HG02798 (cell line): ENCODE data around the gene ZG16.
"Not testable (repeated sequence)": the region's sequence is repeated elsewhere in the genome, so short reads cannot be mapped to it uniquely, and the experiment has no call there.

Experiments used
- ATAC-seq: cut with Tn5 transposase; IDR thresholded peaks from one replicate; pipeline ENCODE4 v1.9.1; 2021; ENCODE audit warnings: mild to moderate bottlenecking; ENCODE audit not compliant: unreplicated experiment, poor library complexity

ZG16 gene, protein sequence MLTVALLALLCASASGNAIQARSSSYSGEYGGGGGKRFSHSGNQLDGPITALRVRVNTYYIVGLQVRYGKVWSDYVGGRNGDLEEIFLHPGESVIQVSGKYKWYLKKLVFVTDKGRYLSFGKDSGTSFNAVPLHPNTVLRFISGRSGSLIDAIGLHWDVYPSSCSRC

DNA sequence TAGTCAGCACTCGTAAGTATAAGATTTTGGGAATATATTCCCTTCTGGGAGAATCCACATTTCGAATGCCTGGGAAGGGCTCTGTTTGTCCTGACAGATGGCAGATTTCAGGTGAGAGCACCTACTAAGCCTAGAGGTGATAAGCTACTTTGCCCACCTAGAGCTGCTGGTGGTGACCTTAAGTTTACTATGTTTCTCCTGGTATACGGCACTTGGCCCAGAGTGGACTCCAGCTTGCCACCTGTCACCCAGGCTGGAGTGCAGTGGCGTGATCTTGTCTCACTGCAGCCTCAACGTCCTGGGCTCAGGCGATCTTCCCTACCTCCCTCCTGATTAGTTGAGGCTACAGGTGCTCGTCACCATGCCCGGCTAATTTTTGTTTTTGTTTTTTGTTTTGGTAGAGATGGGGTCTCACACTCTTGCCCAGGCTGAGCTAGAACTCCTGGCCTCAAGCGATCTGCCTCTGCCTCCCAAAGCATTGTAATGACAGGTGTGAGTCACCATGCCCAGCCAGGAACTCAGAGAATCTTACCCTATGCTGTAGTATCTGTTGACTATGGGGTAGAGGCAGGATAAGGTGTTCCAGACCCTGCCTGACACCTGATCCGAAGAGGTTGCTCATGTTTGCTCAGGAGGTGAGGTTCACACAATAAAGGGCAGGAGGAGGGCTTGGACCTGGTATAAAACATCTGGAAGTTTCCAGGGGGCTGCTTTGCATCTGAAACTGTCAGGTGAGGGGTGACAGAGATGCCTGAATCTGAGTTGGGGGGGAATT, at the start of gene ZG16:
Gene ZG16 (plus strand): TSS at position 681 of the 775 bp plus-strand sequence. CDS start 1,011 bp downstream, outside the sequence.
- no peak for ATAC-seq

DNA sequence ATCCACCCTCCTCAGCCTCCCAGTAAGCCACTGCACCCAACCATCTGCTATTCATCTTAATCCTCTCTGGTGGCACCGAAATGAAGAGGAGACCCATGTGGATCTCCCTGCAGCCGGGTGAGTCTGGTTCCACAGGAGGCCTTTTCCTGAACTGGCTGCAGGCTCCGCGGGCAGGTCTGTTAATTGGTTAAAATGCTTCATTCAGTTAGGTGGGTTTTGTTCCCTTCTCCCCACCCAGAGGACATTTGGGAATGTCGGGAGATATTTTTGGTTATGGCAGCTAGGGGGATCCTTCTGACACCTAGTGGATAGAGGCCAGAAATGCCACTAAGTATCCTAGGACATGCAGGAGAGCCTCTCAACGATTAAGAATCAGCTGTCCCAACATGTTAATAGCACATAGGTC, 48.9 kb upstream of the ZG16 start:
- ATAC-seq: no peak

DNA sequence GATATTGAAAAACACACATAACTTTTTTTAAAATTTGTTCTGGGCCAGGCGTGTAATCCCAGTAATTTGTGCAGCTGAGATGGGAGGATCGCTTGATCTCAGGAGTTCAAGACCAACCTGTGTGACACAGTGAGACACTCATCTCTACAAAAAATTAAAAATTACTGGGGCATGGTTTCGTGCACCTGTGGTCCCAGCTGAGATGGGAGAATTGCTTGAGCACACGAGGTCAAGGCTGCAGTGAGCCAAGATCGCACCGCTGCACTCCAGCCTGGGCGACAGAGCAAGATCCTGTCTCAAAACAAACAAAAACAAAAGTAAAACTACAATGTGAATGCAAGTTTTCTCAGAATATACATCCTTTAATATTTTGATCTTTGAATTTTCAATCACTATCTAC, 47.4 kb upstream of the ZG16 start:
- ATAC-seq: peak; percentile 37

DNA sequence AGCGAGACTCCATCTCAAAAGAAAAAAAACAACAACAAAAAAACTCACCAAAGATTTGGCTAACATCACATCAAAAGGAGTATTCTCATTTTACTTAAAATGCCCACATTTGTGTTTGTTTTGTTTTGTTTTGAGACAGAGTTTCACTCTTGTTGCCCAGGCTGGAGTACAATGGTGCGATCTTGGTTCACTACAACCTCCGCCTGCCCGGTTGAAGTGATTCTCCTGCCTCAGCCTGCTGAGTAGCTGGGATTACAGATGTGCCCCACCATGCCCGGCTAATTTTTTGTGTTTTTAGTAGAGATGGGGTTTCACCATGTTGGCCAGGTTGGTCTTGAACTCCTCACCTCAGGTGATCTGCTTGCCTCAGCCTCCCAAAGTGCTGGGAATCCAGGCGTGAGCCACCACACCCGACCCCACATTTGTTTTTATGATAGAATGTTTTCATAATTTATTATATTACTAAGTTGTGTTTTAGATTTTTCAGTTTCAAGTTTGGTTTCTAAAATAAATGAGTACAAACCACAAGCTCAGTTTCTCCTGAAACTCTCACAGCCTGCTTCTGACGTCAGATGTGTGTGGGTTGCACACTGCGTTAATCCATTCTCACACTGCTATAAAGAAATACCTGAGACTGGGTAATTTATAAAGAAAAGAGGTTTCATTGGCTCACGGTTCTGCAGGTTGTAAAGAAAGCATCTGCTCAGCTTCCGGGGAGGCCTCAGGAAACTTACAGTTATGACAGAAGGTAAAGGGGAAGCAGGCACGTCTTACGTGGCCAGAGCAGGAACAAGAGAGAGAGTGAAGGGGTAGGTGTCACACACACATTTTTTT, 46.1 kb upstream of the ZG16 start:
- peak; percentile 79 for ATAC-seq

DNA sequence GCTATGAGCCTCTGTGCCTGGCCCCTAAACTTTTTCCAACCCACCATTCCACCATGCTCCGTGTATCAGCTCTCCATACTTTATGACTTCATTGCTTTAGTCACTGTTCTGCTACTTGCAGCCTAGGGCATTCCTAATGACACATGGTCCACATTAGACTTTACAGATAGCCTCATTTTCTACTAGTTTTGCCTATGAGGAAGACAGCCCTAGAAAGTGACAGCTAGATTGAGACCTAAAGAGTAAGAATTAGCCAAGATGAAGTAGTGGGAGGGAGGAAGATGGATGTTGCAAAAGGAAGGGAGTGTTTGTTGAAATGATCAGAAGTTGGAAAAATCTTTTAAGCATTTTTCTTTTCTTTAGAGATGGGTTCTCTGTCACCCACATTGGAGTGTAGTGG, 43.3 kb upstream of the ZG16 start:
- ATAC-seq: no peak

DNA sequence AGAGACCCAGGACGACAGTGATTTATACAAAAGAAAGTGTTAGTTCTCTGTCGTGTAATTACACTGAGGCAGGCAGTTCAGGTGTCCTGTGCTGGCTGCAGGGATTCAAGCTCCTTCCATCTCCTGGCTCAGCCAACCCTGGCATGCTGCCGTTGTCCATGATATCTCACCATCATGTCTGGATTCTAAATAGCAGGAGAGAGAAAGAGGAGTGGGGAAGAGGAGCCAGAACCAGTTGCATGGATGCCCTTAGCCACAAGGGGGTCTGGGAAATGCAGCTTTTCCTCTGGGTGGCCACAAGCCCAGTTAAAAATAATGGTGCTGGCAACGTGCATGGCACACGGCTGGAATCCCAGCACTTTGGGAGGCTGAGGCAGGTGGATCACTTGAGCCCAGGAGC, 41.9 kb upstream of the ZG16 start:
- no peak for ATAC-seq

DNA sequence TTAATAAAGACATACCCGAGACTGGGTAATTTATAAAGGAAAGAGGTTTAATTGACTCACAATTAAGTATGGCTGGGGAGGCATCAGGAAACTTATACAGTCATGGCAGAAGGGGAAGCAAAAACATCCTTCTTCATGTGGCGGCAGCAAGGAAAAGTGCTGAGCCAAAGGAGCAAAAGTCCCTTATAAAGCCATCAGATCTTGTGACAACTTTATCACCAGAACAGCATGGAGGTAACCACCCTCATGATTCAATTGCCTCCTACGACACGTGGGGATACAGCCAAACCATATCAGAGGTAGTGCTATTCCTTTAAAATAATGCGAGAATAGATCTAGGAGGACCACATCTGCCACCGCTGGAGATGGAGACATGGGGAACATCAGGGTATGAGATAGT, 41.3 kb upstream of the ZG16 start:
- ATAC-seq: no peak

DNA sequence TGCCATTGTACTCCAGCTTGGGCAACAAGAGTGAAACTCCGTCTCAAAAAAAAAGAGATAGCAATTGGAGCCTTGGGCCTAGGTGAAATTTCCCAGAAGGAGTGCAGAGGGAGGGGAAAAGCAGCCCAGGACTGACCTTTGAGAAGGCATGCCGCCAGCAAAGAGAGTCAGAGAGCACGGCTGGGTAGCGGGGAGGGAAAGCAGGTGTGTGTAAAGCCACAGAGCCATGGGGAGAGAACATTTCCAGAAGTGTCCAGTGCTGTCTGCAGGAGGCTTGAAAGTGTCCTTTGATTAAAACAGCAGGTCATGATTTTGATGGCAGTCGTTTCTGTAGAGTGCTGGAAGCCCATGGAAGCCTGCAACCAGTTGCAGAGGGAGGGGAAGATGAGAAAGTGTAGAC, 40.3 kb upstream of the ZG16 start:
- no peak for ATAC-seq

DNA sequence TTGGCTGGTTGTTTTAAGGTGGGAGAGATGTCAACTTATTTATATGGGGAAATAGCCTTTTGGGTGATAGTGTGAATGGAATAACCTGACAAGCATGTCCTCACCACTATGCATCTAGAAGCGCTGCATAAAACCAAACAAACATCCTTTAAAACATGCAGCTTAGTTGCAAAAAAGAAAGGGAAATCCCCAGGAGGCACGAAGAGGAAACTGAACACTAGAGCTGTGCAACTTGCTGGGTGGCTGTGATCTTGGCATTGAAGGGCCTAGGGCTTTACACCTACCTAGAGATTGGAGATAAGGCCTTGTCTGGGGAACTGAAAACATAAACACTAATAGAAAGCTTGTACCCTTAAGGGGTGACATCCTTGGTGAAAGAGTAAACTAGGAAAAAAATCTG, 39.5 kb upstream of the ZG16 start:
- peak; percentile 42 for ATAC-seq

DNA sequence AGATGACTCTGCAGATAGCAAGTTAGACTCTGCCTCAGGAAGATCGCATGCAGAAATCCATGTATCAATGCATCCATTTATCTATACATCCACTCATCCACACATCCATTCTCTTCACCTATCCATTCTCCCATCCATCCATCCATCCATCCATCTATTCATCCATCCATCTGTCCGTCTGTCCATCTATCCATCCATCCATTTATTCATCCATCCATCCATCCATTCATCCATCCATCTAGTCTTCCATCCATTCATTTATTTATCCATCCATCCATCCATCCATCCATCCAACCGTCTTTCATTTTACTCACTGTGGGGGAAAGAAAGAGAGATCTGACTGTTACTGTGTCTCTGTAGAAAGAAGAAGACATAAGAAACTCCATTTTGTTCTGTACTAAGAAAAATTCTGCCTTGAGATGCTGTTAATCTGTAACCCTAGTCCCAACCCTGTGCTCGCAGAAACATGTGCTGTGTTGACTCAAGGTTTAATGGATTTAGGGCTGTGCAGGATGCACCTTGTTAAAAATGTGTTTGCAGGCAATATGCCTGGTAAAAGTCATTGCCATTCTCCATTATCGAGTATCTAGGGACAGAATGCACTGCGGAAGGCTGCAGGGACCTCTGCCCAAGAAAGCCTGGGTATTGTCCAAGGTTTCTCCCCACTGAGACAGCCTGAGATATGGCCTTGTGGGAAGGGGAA, 38.0 kb upstream of the ZG16 start:
- not testable (repeated sequence) for ATAC-seq

DNA sequence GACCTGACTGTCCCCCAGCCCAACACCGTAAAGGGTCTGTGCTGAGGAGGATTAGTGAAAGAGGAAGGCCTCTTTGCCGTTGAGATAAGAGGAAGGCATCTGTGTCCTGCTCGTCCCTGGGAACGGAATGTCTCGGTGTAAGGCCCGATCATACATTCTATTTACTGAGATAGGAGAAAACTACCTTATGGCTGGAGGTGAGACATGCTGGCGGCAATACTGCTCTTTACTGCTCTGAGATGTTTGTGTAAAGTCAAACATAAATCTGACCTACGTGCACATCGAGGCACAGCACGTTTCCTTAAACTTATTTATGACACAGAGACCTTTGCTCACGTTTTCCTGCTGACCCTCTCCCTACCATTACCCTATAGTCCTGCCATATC, 37.4 kb upstream of the ZG16 start:
- ATAC-seq: not testable (repeated sequence)

DNA sequence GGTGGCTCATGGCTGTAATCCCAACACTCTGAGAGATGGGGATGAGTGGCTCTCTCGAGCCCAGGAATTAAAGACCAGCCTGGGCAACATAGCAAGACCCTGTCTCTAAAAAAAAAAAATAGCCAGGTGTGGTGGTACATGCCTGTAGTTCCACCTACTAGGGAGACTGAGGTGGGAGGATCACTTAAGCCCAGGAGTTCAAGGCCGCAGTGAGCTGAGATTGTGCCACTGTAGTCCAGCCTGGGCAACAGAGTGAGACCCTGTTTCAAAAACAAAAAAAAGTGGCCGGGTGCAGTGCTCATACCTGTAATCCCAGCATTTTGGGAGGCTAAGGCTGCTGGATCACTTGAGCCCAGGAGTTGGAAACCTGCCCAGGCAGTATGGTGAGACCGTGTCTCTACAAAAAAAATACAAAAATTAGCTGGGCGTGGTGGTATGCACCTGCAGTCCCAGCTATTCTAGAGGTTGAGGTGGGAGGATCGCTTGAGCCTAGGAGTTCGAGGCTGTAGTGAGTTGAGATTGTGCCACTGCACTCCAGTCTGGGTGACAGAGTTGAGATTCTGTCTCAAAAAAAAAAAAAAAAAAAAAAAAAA, 35.3 kb upstream of the ZG16 start:
- ATAC-seq: no peak

DNA sequence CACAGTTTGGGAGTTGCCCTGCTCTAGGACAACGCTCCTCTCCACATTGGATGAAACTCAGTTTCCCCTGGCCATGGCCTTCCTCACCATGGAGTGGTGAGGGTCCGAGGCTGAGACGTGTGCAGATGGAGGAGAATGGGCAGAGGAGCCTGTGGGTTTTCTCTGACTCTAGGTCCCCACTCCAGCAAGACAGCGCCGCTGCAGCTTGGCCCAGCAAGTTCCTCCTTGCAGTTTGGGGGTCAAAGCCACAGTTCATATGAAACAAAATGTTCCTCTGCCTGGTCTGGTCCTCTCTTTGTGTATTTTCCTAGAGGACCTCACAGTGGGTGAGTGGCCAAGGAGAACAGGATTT, 34.6 kb upstream of the ZG16 start:
- ATAC-seq: no peak

DNA sequence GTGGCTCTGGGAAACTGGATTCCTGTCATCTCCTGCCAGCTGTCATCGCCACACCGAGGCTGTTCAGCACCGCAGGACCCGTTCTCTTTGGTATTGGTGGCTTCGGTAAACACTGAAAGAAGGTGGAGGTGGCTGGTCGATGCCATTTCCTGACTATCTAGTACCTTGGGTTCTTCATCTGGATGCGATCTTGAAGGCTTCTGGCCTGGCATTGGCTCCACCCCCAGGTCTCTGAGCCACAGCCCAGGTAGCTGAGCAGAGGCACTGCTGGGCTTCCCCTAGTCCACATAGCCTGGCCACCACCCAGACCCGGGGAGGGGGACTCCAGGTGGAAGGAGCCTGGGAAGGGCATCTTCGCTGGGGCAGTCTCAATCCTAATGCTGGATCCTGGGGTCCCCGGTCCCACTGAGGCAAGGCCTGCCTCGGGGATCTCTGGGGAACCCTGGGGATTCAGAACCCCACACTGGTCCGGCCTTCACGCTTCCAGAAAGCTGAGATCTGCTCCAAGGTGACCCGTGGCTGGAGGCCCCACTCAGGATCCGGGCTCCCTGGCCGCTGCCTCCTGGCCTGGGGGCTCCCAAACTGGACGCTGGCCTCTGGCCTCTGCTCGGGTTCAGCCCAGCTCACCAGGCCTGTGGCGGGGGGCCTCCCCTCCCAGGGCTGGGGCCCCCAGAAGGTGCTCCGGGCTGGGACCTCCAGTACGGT, 34.1 kb upstream of the ZG16 start:
- no peak for ATAC-seq

DNA sequence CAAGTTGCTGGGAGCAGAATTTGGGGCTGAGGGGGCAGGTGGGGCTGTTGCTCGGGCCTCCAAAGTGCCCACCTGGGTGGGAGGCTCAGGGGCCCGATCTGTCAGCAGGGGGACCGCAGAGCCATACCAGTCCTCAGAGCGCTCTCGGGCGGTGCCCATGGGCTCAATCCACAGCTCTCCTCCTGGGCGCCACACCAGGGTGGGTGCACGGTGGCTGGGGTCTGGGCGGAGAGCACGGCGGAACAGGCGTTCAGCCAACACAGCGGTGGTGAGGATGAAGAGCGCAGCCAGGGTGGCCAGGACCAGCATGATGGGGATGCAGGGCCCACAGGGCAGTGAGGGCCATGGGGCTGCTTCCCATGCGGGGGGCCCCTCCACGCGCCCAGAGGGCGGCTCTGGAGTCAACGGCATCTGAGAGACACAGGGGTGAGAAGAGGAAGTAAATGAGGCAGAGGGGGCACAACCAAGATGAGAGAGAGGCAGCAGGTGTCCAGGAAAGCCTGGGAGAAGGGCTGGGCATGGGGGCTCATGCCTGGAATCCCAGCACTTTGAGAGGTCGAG, 33.4 kb upstream of the ZG16 start:
- no peak for ATAC-seq

DNA sequence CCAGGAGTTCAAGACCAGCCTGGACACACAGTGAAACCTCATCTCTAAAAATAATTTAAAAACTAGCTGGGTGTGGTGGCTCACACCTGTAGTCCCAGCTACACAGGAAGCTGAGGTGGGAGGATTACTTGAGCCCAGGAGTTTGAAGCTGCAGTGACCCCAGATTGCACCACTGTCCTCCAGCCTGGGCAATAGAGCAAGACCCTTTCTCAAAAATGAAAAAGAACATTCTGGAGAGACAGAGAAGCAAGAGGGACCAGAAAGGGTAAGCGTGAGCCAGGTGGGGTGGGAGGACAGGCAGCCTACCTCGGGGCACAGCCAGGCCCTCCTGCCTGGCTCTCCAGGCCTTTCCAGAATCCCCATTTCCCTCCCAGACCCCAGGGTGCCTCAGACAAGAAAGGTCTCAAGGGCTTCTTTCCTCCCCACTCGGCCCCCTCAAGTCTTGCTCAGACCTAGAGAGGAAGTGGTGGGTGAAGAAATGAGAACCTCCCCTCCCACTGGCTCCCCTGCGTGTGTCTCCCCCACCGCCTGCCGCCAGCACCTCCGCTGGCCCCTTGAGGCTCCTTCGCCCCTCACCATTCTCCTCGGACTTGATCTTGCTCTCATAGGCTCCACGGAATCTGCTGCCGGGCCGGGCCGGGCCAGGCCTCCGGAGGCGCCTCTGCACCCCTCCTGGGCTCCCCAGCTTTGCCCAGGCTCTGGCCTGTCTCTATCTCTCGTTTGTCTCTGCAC, 32.8 kb upstream of the ZG16 start:
- ATAC-seq: peak; percentile 38

DNA sequence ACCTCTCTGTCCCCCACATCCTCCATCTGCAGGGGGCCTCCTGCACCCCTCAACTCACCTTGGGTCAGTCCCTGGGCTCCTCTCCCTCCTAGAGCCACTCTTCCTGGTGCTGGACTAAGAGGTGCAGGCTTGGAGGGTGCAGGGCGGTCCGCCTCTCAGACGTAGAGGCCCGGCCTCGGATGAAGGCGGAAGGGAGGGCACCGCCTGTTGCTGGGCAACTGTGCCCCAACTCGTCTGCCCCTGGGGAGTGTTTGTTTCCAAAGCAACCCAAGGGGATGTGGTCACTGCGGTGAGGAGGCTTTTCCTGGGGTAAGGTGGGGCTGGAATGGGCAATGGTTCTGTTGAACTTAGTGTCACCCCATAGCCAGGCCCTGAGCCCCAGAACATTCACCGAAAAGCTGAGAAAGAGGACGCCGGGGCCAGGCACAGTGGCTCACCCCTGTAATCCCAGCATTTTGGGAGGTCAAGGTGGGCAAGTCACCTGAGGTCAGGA, 32.2 kb upstream of the ZG16 start, which contains the start of gene C16orf54:
Gene C16orf54 (minus strand): TSS at position 138 of the 493 bp plus-strand sequence. CDS start 1,039 bp downstream, outside the sequence.
- ATAC-seq: peak; percentile 86

DNA sequence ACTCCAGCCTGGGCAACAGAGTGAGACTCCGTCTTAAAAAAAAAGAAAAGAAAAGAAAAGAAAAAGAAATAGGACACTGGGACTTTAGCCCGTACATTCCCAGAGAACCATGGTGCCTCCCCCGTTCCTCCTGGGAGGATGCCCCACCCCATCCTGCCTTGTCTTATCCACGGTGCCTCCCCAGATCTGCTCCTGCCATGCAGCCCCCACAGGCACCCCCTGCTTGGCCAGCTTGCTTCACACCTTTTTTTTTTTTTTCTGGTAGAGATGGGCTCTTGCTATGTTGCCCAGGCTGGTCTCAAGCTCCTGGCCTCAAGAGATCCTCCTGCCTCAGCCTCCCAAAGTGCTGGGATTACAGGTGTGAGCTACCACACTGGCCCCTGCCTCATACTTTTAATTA, 31.5 kb upstream of the ZG16 start:
- ATAC-seq: not testable (repeated sequence)
